ENCODE results near the gene MICU1. TPM values are rescaled to one million over a fixed set of nuclear protein-coding genes. Genes with fewer than 3 reads are reported as not detected.

Gene MICU1
- total and polyA plus RNA-seq, 8 donors: 9.4 to 21.7 (median 12.6) TPM

GRCh38 chr10:72462261-72462660, 163.6 kb downstream of the MICU1 start:
- intact Hi-C loops (cut with DNase I): no loop called here
- TF ChIP-seq CTCF (IDR thresholded peaks at IDR 0.05): no peak
- Histone ChIP-seq H3K27me3 (no peaks in the 10 kb centered on the region), H3K9me3 (no peaks in the 10 kb centered on the region), H3K4me1 (no peaks in the 10 kb centered on the region), H3K27ac (no peak overlapping the region), H3K4me3 (no peak overlapping the region), H3K36me3 (no peaks in the 10 kb centered on the region)
- 90 to 93% methylated on average over 3 of the region's 3 CpGs for WGBS, 2 donors
- ATAC-seq (no peak), DNase-seq (no peak), FAIRE-seq (no peak)

GRCh38 chr10:72461085-72461484, 164.8 kb downstream of the MICU1 start:
- Histone ChIP-seq H3K27me3 (no peaks in the 10 kb centered on the region), H3K4me3 (no peak overlapping the region), H3K4me1 (no peaks in the 10 kb centered on the region), H3K27ac (no peak overlapping the region), H3K9me3 (no peaks in the 10 kb centered on the region), H3K36me3 (no peaks in the 10 kb centered on the region)
- WGBS, 2 donors: 21 to 23% methylated on average over 2 of the region's 2 CpGs
- FAIRE-seq (no peak), ATAC-seq (no peak), DNase-seq (no peak)
- intact Hi-C loops (cut with DNase I): no loop called here
- no peak for TF ChIP-seq CTCF (IDR thresholded peaks at IDR 0.05)

GRCh38 chr10:72460284-72460876, 165.5 kb downstream of the MICU1 start:
- Histone ChIP-seq H3K4me3 (no peak overlapping the region), H3K4me1 (no peaks in the 10 kb centered on the region), H3K9me3 (no peaks in the 10 kb centered on the region), H3K27me3 (no peaks in the 10 kb centered on the region), H3K27ac (no peak overlapping the region), H3K36me3 (no peaks in the 10 kb centered on the region)
- ATAC-seq: no peak
- intact Hi-C loops (cut with DNase I): no loop called here
- DNase-seq: no peak
- no peak for FAIRE-seq
- no peak for TF ChIP-seq CTCF (IDR thresholded peaks at IDR 0.05)

- Histone ChIP-seq H3K4me1 (no peaks in the 10 kb centered on the region), H3K4me3 (no peak overlapping the region), H3K27ac (no peak overlapping the region), H3K36me3 (no peaks in the 10 kb centered on the region), H3K27me3 (no peaks in the 10 kb centered on the region), H3K9me3 (no peaks in the 10 kb centered on the region)
- WGBS, 2 donors: 82 to 90% methylated on average over 3 of the region's 3 CpGs
- no peak for TF ChIP-seq CTCF (IDR thresholded peaks at IDR 0.05)
- FAIRE-seq: no peak
- no peak for DNase-seq
- no peak for ATAC-seq
- intact Hi-C loops (cut with DNase I): no loop called here
These were observed 166.6 kb downstream of the MICU1 start for GRCh38 chr10:72459301-72459700.

GRCh38 chr10:72455889-72456595, 169.8 kb downstream of the MICU1 start:
- no peak for DNase-seq
- Histone ChIP-seq H3K27ac (no peak overlapping the region), H3K36me3 (no peaks in the 10 kb centered on the region), H3K27me3 (no peaks in the 10 kb centered on the region), H3K9me3 (no peaks in the 10 kb centered on the region), H3K4me3 (no peak overlapping the region), H3K4me1 (no peaks in the 10 kb centered on the region)
- FAIRE-seq: no peak
- intact Hi-C loops (cut with DNase I): no loop called here
- no peak for TF ChIP-seq CTCF (IDR thresholded peaks at IDR 0.05)
- 72 to 81% methylated on average over 3 of the region's 3 CpGs for WGBS, 2 donors
- no peak for ATAC-seq
